Iris pigment epithelial cell (primary cell): ENCODE results near the gene TBC1D1.

Experiments
- DNase-seq: peaks from one replicate; pipeline ENCODE4 v3.0.0-alpha.2; 2011; ENCODE audit warnings: low read depth

TBC1D1 gene

DNA sequence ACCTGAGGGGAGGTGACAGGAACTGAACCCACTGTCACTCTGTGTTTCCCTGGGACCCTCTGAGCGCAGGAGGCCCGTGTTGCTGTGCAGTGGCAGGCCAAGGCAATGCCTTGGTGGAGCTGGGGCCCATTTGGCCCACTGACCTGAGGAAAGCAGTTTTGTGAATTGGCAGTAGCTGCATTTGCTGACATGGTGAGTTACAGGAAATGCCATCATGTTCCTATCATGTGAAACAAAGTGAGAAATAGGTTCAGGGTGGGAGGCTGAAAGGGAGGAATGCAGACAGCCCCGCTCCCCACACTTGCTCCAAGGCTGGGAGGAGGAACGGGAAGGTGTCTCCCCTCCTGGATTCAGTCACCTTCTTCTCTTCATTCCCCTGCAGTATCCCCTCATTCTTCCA is 215.4 kb downstream of the TBC1D1 start:
- DNase-seq = peak; percentile 67

DNA sequence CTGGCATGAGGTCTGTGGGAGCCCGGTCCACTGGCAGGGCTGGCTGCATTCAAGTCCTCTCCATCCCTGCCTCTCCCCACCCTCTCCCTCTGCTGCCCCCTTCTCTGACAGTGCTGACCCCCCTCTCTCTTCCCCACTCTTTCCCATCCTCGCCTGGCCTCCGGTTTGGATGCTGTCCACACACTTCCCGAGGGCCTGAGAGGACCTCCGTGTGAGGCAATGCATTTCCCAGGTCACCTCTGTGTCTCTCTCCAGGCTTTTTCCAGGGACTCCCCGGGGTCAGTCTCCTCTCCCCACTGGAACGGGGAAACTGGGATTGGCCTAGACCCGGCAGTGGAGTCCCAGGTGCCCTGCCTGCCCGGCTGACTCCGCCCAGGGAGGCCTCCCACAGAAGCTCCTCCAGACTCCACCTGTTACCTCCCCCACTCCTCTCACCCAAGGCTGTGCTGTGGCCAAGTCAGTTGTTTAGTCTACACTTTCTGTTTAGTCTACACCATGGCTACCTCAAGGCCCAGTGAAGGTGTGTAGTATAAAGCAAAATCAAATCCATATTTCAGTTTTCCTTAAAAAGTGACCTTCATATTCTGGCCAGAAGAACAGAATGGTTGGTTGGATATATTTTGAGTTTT is 216.1 kb downstream of the TBC1D1 start:
- no peak for DNase-seq

DNA sequence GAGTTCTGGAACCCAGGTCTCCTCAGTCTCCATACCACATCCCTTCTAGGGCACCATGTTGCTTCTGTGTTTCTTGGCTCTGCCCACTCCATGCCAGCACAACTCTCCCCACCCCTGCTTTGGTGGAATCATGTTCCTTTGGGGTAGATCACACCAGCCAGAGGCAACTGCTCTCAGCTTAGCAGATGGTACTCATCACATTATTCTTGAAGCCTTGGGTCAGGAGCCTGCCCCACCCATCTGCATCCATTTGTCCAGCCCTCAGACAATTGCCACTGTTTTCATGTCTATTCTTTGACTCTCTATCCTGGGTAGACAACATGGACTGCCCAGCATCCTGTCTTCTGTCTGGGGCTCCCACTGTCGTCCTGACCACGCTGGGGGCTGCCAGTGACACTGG is 216.9 kb downstream of the TBC1D1 start:
- DNase-seq = no peak

DNA sequence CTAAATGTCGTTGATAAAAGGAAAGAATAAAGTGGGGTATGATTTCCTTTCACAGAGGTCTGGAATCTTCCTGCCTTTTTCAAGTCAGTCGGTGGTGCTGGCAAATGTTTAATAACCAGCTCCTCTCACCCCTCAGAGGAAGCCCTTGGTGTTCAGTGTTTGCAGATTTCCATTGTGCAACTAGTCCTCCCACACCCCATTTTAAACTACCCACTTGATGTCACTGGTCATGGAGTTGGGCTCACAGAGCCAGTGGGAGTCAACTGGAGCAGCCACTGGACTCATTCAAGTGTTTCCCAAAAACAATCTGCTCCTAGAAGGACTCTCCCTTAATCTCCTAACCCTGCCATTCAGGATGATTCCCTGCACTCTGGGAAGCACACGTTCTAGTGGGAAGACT is 218.5 kb downstream of the TBC1D1 start:
- DNase-seq = no peak

DNA sequence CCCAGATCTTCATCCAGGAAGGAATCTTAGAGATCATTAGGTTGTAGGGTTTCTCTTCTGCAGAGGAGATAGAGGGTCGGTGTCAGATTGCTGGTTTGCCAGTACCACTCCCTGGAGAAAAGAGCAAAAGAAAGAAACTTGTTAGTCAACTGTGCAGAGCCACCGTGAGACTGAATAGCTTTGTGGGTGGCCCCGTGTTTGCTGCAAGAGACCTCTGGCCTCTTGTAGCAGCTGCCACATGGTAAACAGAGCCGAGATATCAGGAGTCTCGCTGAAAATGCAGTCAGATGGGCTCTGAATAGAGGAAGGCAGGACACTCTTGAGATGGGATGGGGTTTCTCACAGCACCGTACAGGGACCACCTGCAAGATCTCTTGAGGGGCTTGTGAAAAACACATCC is 219.0 kb downstream of the TBC1D1 start:
- no peak for DNase-seq

DNA sequence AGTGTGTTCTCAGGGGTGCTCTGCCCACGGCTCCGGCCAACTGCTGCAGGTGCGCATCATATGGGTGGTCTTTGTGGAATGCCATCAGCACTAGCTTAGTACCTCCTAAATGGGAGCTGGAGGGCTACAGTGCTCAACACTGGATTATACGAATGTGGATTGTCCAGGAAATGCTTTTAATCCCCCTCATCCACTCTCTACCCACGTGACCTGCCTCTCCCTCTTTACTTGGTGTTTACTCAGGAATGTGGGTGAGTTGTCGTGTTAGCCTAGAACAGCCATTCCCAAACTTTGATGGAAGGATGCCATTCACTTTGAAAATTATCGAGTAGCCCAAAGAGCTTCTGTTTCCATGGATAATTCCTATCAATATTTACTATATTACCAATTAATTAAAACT is 220.1 kb downstream of the TBC1D1 start:
- no peak for DNase-seq

DNA sequence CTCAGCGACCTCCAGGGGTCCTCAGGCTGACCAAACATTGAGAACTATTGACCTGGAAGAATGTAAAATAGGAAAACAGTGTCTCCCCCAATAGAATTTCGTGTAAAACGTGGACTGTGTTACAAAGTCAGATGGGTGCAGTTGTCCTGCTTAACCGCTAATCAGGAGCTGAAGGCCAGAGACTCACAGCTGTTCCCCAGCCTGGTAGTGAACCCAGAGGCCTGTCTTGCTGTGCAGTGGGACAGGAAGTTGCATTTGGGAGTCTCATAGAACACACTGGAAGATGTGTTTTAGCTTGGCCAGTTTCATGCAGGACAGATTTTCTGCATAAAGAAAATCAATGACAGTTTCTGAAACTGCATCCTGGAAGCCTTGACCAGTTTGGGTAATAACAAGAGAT is 220.8 kb downstream of the TBC1D1 start:
- DNase-seq = no peak

DNA sequence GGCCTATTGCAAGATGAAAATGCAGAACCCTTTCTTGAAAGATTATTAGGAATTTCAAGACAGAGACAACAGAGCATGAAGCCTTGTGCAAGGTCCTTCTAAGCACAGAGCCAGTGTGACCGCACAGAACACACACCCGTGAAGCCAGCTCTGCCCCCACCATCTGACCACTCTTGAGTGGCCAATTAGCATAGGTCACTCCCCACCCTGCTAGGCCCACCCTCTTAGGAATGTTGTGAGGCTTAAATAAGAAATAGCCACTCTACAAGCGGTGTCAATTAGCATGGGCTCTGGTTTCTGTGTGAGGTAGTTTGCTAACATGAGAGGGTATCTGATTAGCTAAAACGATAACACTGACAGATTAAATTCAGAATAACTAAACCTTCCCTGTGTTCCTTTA is 222.2 kb downstream of the TBC1D1 start:
- no peak for DNase-seq

DNA sequence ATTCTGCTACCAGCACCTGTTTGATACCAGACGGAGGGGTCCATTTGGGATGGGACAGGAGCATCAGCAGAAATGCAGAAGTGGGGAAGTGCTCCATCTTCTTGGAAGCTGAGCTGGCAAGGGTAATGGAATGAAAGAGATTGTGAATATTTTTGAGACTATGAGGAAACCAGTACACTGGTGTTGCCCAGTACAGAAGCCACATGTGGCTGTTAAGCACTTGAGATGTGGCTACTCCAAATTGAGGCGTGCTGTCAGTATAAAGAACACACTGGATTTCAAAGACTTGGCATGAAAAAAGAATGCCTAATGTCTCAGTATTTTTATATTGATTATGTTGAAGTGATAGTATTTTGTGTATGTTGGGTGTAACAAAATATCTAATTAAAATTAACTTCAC is 222.7 kb downstream of the TBC1D1 start:
- DNase-seq = no peak

DNA sequence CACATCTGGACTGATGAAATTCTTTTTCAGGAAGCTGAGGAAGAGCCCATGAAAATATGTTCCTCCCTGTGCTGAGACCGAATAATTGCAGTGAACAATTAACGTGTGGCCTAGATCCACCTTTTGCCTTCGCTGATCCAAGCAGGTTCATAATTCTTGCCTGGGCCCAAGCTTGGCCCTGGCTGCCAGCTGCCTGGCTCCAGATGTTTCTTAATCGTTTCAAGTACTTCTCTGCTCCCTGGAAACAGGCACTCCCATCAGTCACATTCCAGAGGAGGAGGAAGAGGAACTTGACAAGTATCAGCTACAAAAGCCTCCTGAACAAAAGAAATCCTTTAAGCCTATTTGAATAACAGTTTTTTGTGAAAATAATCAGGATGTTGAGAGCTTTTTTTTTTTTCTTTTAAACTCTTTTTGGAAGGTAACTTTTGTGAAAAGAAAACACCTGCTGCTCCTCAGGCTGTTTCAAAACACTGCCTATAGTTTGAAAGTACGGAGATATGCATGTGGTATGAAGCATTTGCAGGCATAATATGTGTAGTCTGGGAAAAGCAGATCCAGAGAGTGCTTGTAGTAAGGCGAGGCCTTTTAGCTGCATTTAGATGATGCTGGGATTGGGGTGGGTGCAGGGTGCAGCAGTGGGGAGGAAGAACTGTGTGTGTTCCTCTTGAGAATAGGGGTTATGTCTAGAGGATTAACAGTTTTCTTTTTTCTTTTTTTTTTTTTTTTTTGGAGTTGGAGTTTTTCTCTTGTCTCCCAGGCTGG is 223.7 kb downstream of the TBC1D1 start:
- DNase-seq = no peak

DNA sequence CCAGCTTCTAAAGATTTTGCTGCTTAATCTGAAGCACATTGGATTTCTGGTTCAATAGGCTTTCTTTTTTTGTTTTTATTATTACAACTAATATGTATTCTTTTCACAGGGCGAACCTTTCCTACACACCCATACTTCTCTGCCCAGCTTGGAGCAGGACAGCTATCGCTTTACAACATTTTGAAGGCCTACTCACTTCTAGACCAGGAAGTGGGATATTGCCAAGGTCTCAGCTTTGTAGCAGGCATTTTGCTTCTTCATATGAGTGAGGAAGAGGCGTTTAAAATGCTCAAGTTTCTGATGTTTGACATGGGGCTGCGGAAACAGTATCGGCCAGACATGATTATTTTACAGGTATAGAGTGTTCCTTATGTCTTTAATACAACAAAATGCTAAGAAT is 224.7 kb downstream of the TBC1D1 start:
- no peak for DNase-seq

DNA sequence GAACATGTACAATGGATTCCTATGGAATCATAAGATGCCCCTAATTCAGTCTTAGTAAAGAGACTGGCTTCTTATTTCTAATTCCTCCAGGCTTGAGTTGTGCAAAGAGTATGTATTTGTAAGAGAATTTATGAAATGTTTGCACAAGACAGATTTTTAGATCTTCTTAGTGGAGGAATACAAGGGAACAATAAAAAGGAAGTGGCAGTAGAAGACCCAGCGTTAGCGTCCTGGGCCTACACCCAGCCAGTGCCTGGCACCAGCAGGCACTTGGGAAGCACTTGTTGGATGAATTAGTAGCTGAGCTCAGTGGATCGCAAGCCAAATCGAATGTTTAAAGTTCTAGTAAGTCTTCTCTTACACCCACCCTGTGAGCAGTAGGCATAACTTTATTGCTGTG is 226.7 kb downstream of the TBC1D1 start:
- DNase-seq = no peak

DNA sequence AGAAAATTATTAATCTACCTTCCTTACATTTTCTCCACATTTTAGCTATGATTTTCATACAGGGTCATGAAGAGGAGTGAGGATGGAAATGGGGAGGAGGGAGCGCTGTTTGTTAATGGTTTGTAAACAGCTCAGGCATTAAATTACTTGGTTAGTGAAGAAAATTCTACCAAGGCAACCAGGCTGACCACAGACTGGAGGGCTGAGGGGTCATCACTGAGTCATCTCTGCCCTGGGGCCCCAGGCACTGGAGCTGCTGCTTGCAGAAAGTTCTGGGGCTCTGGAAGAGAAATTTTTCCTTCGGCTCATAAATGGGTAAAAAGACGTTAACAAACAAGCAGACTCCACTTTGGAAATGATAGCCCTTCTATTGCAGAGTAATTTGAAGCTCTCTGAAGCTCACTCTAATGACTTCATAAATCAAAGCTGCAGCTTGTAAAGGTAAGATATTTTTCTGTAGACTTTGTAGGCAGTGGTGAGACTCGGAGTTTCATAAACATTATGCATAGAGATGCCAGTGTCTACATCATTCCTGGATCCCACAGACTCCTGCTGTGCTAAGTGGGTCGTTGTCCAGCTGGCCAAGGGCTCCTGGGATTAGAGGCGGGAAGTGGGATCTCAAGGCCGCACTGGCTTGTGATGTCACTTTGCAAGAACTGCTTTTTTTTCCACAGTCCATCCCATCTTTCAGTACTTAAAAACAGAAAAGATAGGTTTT is 228.9 kb downstream of the TBC1D1 start:
- peak; percentile 92 for DNase-seq

DNA sequence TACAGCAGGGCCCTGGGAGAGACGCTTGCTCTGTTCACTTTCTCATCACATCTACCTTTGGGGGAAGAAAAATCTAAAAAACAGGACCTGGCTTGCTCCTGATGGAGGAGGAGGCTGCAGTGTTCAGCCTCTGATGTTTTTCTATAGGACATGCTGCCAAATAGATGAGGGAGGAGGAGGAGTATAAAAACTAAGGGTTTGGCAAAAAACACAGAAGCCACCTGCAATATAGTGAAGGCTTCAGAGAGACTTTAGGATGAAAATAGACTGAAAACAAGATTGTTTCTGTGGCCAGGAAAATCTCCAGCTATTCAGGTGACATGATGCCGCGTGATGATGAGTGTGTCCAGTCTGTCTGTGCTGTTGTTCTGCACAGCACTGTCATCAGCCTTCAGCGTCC is 229.9 kb downstream of the TBC1D1 start:
- no peak for DNase-seq

DNA sequence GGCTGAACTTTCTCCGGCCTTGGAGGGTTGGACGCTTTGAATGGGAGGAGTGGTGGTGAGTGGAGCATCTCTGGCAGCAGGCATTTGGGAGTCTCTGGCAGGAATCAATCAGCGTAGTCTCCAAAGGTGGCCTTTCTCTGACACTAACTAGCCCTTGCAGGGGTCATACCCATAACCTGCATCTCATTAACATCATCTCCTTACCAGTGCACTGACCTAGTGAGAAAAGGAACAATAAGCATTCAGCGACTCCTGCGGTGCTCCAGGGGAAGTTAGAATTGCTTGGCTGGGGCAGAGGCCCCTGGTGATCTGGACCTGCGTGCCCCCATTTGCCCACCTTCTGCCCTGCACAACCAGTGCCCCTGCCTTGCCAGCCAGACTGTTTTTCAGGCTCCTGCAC is 231.2 kb downstream of the TBC1D1 start:
- no peak for DNase-seq

DNA sequence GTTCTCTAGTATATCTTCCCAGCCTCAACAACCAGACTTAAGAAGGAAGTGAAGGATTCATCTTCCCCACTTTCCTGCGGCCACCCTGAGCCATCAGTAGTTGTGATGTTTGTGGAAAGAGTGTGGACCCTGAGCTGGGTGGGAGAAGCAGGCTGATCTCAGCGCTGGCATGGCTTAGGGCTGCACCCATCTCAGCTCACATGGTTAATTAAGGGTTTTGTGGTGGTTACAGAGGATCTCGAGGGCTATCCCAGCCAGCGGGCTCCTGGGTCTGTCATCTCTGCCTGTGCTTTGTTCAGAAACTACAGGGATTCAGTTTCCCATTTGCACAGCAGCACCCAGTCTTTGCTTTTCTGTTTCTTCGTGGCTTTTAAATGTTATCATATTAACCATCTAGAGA is 232.7 kb downstream of the TBC1D1 start:
- no peak for DNase-seq

DNA sequence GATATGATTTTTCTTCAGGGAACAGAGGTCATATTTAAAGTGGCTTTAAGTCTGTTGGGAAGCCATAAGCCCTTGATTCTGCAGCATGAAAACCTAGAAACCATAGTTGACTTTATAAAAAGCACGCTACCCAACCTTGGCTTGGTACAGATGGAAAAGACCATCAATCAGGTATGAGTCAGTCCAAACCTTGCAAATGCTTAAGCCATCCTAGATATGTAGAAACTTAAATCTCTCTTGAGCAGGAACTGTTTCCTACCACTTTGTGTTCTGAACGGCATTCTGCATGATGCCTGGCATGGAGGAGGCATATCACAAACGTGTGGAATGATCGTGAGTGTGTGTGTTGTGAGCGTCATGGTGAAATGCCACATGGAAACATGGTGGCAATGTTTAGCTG is 234.1 kb downstream of the TBC1D1 start:
- no peak for DNase-seq

DNA sequence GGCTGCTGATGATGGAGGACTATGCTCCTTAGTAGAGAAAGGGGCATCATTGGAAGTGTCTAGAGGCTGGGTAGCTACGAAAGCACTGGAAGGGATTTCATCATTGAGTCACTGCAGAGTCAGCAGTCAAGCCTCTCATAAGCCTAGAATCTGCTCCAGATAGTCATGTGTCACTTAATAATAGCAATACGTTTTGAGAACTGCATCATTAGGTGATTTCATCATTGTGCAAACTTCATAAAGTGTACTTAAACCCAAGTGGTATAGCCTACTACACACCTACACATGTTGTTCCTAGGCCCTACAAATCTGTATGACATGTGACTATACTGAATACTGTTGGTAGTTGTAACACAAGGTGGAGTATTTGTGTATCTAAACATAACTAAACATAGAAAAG is 234.9 kb downstream of the TBC1D1 start:
- DNase-seq = peak; percentile 60

DNA sequence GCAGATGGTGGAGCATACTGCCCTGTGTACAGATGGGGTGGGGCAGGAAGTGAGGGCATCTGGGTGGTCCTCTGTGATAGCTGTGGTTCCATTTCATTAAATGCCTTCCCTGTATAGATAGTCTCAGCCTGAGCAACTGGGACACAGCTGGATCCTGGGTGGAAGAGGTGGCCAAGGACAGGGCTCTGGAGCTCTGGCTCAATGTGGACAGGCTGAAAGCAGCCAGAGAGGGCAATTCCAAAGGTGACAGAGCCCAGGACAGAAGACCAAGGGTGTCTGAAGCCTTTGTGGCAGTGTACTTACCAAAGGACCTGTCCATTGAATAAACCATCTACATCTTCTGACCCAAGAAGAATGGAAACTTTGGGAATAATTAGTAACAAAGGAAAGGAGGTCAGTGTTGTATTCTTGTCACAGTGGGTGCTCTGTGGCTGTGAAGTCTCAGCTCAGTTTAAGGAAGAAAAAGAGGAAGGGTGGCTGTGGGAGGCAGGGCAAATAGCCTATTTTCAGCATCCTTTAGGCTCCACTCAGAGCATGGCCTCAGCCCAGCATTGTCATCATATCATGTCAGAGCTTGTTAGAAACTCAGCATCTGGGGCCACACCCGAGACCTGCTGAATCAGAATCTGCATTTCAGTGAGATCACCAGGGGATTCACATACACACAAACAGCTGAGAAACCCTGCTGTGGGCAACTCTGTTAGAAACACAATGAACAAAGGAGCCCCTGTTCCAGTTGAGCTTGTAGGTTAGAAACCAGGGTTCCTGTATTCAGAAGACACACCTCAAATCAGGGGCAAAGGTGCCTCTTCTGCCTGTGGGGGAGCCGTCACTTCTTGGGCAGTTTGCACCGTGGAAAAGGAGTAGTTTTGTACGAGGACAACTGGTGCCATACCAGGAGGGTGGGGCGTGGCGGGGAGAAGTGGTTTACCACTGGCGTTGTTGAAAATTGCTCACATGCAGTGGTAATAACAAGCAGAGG is 237.9 kb downstream of the TBC1D1 start:
- peak; percentile 40 for DNase-seq

DNA sequence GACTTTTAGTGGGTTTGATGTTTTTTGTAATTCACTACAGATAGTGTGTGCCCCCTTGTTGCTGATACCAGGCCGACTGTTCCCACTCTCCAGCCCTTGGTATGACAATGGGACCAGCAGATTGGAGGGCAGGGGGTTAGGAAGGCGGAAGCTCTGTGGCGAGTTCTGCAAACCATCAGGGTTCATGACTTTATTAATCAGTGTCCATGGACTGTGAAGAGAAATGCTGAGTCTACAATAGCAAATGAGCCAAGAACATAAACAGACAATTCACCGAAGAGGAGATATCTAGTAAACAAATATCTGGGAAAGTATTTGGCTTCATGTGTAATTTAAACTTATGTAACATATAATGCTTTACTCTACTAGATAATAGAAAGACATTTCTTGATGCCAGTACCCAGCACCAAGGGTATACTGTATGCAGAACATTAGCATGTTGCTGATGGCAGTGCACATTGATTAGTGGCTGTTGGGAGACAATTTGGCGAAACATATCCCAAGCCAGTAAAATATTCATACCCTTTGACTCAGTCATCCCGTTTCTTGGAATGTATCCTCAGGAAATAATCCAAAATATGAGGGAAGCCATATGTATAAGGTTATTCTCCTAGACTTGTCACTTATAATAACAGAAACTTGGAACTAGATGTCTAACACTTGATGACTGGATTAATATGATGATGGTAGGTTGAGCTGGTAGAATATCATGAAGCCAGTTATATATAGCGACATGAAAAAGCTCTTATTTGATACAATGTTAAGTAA is 238.8 kb downstream of the TBC1D1 start:
- no peak for DNase-seq

DNA sequence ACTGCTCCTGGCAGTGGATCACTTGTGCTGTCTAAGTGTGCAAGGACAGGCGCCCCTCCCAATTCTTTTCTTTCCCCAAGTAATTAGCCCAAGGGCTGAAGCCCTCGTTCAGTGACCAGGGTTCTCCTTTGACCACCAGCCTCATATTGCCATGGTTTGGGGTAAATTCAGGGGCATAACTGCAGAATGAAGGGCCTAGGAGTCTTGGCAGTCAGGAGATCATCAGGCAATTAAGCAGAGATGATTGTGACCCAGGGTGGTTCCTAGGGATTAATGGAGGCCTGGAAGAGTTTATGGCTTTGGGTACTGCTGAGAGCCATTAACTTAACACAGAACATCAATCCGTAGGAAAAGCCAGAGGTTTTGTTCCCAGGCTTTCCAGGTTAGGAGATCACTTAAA is 240.0 kb downstream of the TBC1D1 start:
- DNase-seq = no peak
